Loucy (cell line): Measurements from ENCODE around the gene ANAPC15.

ENCODE experiments used
- EZH2phosphoT487 ChIP-seq: fragments of 200-600 bp; IDR thresholded peaks from 2 replicates; pipeline ENCODE4 v1.6.1; 2018; ENCODE audit warnings: antibody characterized with exemption, mild to moderate bottlenecking, moderate library complexity, borderline replicate concordance
- TF ChIP-seq, protein P1 (sequence below): fragments of 200-600 bp; sonication (generic); conservative IDR thresholded peaks from 2 replicates; pipeline ENCODE4 v1.5.1; 2014; ENCODE audit warnings: mild to moderate bottlenecking, antibody characterized with exemption, low read length

GRCh38 chr11:72160319-72160718 is 47.8 kb upstream of the ANAPC15 start:
- TF ChIP-seq, protein P1, sequence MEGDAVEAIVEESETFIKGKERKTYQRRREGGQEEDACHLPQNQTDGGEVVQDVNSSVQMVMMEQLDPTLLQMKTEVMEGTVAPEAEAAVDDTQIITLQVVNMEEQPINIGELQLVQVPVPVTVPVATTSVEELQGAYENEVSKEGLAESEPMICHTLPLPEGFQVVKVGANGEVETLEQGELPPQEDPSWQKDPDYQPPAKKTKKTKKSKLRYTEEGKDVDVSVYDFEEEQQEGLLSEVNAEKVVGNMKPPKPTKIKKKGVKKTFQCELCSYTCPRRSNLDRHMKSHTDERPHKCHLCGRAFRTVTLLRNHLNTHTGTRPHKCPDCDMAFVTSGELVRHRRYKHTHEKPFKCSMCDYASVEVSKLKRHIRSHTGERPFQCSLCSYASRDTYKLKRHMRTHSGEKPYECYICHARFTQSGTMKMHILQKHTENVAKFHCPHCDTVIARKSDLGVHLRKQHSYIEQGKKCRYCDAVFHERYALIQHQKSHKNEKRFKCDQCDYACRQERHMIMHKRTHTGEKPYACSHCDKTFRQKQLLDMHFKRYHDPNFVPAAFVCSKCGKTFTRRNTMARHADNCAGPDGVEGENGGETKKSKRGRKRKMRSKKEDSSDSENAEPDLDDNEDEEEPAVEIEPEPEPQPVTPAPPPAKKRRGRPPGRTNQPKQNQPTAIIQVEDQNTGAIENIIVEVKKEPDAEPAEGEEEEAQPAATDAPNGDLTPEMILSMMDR: no peak
- no peak for TF ChIP-seq EZH2phosphoT487
